Measurements from ENCODE around the gene LHX3. TPM values are rescaled to one million over a fixed set of nuclear protein-coding genes. Genes with fewer than 3 reads are reported as not detected.

The LHX3 gene
- total RNA-seq, 1 donor from 2014 or later, result not detected

GRCh38 chr9:136209786-136210185 is 4.9 kb upstream of the LHX3 start:
- no peaks in the 10 kb centered on the region for H3K36me3 ChIP-seq (ENCODE audit: control insufficient read depth, insufficient read depth, low read length)
- no peak for DNase-seq (ENCODE audit: low read depth)
- H3K27me3 ChIP-seq (ENCODE audit: control insufficient read depth, insufficient read depth, low read length), result peaks cover 10% of the 10 kb centered on the region
- no peak overlapping the region for H3K4me3 ChIP-seq (ENCODE audit: low read depth, low read length)
- TF ChIP-seq, protein P1, sequence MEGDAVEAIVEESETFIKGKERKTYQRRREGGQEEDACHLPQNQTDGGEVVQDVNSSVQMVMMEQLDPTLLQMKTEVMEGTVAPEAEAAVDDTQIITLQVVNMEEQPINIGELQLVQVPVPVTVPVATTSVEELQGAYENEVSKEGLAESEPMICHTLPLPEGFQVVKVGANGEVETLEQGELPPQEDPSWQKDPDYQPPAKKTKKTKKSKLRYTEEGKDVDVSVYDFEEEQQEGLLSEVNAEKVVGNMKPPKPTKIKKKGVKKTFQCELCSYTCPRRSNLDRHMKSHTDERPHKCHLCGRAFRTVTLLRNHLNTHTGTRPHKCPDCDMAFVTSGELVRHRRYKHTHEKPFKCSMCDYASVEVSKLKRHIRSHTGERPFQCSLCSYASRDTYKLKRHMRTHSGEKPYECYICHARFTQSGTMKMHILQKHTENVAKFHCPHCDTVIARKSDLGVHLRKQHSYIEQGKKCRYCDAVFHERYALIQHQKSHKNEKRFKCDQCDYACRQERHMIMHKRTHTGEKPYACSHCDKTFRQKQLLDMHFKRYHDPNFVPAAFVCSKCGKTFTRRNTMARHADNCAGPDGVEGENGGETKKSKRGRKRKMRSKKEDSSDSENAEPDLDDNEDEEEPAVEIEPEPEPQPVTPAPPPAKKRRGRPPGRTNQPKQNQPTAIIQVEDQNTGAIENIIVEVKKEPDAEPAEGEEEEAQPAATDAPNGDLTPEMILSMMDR (IDR thresholded peaks at IDR 0.05; ENCODE audit: insufficient read depth, low read length, poor library complexity, severe bottlenecking), result no peak

GRCh38 chr9:136209232-136209631 is 4.3 kb upstream of the LHX3 start:
- no peak for DNase-seq (ENCODE audit: low read depth)

DNA sequence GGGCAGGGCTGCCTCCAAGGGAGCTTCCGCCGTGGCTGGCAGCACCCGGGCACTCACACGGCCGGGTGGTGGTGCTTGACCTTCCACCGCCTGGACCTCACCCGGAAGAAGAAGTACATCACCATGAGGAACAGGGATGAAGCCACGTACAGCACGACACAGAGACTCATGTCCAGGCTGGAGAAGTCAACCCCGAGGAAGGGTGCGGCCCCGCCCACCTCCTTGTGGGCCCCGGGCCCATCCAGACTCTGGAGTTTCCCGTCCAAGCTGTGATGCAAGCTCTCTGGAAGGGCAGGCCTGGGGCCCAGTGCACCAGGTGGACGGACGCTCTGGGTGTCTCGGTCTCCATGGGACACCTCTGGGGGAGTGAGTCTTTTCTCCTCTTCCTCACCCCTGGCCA is 3.7 kb upstream of the LHX3 start:
- TF ChIP-seq, protein P1 (IDR thresholded peaks at IDR 0.05; ENCODE audit: insufficient read depth, low read length, poor library complexity, severe bottlenecking), result no peak
- DNase-seq (ENCODE audit: low read depth), result no peak
- Histone ChIP-seq H3K36me3 (ENCODE audit: control insufficient read depth, insufficient read depth, low read length) (no peaks in the 10 kb centered on the region), H3K4me3 (ENCODE audit: low read depth, low read length) (no peak overlapping the region), H3K27me3 (ENCODE audit: control insufficient read depth, insufficient read depth, low read length) (peaks cover 21% of the 10 kb centered on the region)

More at GRCh38 chr9:136209232-136209631, 4.3 kb upstream of the LHX3 start:
- Histone ChIP-seq H3K4me3 (ENCODE audit: low read depth, low read length) (no peak overlapping the region), H3K36me3 (ENCODE audit: control insufficient read depth, insufficient read depth, low read length) (no peaks in the 10 kb centered on the region), H3K27me3 (ENCODE audit: control insufficient read depth, insufficient read depth, low read length) (peaks cover 16% of the 10 kb centered on the region)
- TF ChIP-seq, protein P1 (IDR thresholded peaks at IDR 0.05; ENCODE audit: insufficient read depth, low read length, poor library complexity, severe bottlenecking), result no peak

DNA sequence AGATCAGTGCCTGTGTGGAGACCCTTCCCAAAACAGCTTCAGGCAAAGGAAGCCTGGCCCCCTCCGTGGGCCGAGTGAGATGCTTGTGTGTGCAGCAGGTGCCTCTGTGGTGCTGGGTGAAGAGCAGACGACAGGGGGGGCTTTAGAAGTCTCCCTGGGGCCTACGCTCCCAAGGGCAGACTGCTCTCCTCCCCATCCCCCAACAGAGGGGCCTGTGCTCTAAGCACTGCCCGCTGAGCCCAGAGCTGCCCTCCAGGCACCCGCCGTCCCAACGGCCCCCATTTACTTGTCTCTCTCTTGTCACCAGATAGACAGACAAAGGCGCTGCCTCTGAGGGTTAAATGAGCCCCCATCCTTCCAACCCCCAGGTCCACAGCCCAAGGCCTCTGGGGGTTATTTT is 2.7 kb upstream of the LHX3 start:
- Histone ChIP-seq H3K27me3 (ENCODE audit: control insufficient read depth, insufficient read depth, low read length) (peaks cover 30% of the 10 kb centered on the region), H3K36me3 (ENCODE audit: control insufficient read depth, insufficient read depth, low read length) (no peaks in the 10 kb centered on the region), H3K4me3 (ENCODE audit: low read depth, low read length) (no peak overlapping the region)
- DNase-seq (ENCODE audit: low read depth), result no peak
- TF ChIP-seq, protein P1 (IDR thresholded peaks at IDR 0.05; ENCODE audit: insufficient read depth, low read length, poor library complexity, severe bottlenecking), result no peak

GRCh38 chr9:136206602-136207275 is 1.8 kb upstream of the LHX3 start:
- H3K36me3 ChIP-seq (ENCODE audit: control insufficient read depth, insufficient read depth, low read length), result no peaks in the 10 kb centered on the region
- TF ChIP-seq, protein P1 (IDR thresholded peaks at IDR 0.05; ENCODE audit: insufficient read depth, low read length, poor library complexity, severe bottlenecking), result no peak
- H3K4me3 ChIP-seq (ENCODE audit: low read depth, low read length), result no peak overlapping the region
- no peak for DNase-seq (ENCODE audit: low read depth)
- H3K27me3 ChIP-seq (ENCODE audit: control insufficient read depth, insufficient read depth, low read length), result peaks cover 39% of the 10 kb centered on the region

- no peak overlapping the region for H3K4me3 ChIP-seq (ENCODE audit: low read depth, low read length)
These were observed 722 bp upstream of the LHX3 start for GRCh38 chr9:136205707-136205992.

More at GRCh38 chr9:136205707-136205992, 722 bp upstream of the LHX3 start:
- no peak for DNase-seq (ENCODE audit: low read depth)
- no peaks in the 10 kb centered on the region for H3K36me3 ChIP-seq (ENCODE audit: control insufficient read depth, insufficient read depth, low read length)
- TF ChIP-seq, protein P1 (IDR thresholded peaks at IDR 0.05; ENCODE audit: insufficient read depth, low read length, poor library complexity, severe bottlenecking), result no peak
- H3K27me3 ChIP-seq (ENCODE audit: control insufficient read depth, insufficient read depth, low read length), result peaks cover 49% of the 10 kb centered on the region
